ENCODE data around the gene NONO. TPM values are rescaled to one million over a fixed set of nuclear protein-coding genes. Genes with fewer than 3 reads are reported as not detected.
"Not testable (repeated sequence)": the region's sequence is repeated elsewhere in the genome, so short reads cannot be mapped to it uniquely, and the experiment has no call there.

Gene NONO
- total RNA-seq, 6 donors from 2014 or later: 210 to 294 (median 239) TPM

DNA sequence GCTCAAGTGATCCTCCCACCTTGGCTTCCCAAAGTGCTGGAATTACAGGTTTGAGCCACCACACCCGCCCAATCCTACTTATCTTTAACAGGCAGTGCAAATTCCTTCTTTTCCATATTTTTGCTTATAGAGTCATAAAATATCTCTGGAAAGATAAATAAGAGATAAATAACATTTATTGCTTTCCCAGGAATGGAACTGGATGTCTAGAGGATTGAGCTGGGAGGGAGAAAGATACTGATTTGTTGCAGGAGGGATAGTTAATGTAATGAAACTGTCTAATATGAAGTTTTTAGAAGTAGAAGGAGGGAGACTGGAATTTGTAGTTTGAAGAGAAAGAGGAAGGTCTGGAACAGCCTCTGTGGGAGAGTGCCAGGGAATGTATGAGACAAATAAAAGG lies 38.3 kb downstream of the NONO start:
- H3K4me1 ChIP-seq: no peaks in the 10 kb centered on the region
- H3K36me3 ChIP-seq: no peaks in the 10 kb centered on the region
- peaks cover 0 to 13% (median 4%) of the 10 kb centered on the region in 4 donors for H3K9me3 ChIP-seq
- H3K4me3 ChIP-seq: no peak overlapping the region
- ATAC-seq (ENCODE audit: low FRiP score in 2 of 2) (no peak), DNase-seq (no peak)
- WGBS, 2 donors: 71 to 92% methylated on average over 1 of the region's 1 CpG
- TF ChIP-seq EP300 (IDR thresholded peaks at IDR 0.05) (no peak), POLR2AphosphoS5 (IDR thresholded peaks at IDR 0.05) (no peak)
- H3K27me3 ChIP-seq: no peaks in the 10 kb centered on the region
- no peak overlapping the region for H3K27ac ChIP-seq

DNA sequence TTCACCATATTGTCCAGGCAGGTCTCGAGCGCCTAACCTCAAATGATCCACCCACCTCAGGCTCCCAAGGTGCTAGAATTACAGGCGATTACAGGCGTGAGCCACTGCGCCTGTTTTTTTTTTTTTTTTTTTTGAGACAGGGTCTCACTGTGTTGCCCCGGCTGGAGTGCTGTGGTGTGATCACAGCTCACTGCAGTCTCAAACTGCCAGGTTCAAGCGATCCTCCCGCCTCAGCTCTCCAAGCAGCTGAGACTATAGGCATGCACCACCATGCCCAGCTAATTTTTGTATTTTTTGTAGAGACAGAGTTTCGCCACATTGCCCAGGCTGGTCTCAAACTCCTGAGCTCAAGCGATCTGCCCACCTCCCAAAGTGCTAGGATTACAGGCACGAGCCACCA lies 41.0 kb downstream of the NONO start:
- H3K4me3 ChIP-seq; ATAC-seq (ENCODE audit: low FRiP score in 2 of 2); H3K27ac ChIP-seq; H3K27me3 ChIP-seq; DNase-seq; H3K36me3 ChIP-seq; H3K4me1 ChIP-seq: not testable (repeated sequence)
- peaks cover 0 to 19% (median 6%) of the 10 kb centered on the region in 4 donors for H3K9me3 ChIP-seq
- WGBS, 2 donors: 91 to 97% methylated on average over 10 to 11 of the region's 11 CpGs

DNA sequence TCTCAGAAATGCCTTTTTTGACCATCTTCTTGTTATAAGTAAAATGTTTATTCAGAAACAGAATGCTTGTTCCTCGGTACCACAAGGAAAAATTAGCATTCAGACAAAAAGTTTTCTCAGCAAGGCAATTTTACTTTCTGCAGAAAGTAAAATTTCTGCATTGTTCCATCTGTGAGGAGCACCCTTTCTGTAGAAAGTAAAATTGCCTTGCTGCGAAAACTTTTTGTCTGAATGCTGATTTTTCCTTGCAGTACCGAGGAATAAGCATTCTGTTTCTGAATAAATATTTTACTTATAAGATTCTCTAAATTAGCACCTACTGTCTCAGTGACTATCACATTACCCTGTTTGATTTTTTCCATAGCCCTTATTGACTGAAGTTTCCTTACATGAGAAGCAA lies 43.0 kb downstream of the NONO start:
- no peak overlapping the region for H3K4me3 ChIP-seq
- no peak for ATAC-seq (ENCODE audit: low FRiP score in 2 of 2)
- no peaks in the 10 kb centered on the region for H3K36me3 ChIP-seq
- H3K9me3 ChIP-seq: peaks cover 0 to 19% (median 6%) of the 10 kb centered on the region in 4 donors
- no peak for DNase-seq
- H3K27ac ChIP-seq: no peak overlapping the region
- H3K4me1 ChIP-seq: no peaks in the 10 kb centered on the region
- WGBS, 2 donors: 87 to 98% methylated on average over 3 of the region's 3 CpGs
- TF ChIP-seq, protein P1, sequence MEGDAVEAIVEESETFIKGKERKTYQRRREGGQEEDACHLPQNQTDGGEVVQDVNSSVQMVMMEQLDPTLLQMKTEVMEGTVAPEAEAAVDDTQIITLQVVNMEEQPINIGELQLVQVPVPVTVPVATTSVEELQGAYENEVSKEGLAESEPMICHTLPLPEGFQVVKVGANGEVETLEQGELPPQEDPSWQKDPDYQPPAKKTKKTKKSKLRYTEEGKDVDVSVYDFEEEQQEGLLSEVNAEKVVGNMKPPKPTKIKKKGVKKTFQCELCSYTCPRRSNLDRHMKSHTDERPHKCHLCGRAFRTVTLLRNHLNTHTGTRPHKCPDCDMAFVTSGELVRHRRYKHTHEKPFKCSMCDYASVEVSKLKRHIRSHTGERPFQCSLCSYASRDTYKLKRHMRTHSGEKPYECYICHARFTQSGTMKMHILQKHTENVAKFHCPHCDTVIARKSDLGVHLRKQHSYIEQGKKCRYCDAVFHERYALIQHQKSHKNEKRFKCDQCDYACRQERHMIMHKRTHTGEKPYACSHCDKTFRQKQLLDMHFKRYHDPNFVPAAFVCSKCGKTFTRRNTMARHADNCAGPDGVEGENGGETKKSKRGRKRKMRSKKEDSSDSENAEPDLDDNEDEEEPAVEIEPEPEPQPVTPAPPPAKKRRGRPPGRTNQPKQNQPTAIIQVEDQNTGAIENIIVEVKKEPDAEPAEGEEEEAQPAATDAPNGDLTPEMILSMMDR (IDR thresholded peaks at IDR 0.05): no peak
- no peak for TF ChIP-seq POLR2AphosphoS5 (IDR thresholded peaks at IDR 0.05)
- no peak for TF ChIP-seq POLR2A (IDR thresholded peaks at IDR 0.05)
- no peak for TF ChIP-seq EP300 (IDR thresholded peaks at IDR 0.05)
- H3K27me3 ChIP-seq: no peaks in the 10 kb centered on the region

DNA sequence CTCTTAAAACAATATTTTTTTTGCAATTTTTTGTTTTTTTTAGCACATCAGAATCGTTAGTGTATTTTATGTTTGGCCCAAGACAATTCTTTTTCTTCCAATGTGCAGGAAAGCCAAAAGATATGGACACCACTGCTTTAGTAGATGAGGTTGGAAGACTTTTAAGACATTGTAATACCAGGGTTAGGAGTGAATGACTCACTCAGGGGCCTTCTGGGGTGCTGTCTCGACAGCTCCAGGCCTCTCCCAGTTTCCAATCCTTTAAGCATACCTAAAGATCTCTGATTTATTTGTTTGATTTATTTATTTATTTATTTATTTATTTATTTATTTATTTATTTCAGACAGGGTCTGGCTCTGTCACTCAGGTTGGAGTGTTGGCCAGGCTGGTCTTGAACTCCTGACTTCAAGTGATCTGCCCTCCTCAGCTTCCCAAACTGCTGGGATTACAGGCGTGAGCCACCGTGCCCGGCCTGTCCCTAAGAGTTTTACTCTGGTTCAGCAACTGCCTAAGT lies 65.8 kb downstream of the NONO start:
- not testable (repeated sequence) for H3K27me3 ChIP-seq; H3K36me3 ChIP-seq; H3K4me1 ChIP-seq; ATAC-seq (ENCODE audit: low FRiP score in 2 of 2); H3K9me3 ChIP-seq; H3K4me3 ChIP-seq; DNase-seq; H3K27ac ChIP-seq
- 75 to 82% methylated on average over 2 to 3 of the region's 5 CpGs for WGBS, 2 donors

DNA sequence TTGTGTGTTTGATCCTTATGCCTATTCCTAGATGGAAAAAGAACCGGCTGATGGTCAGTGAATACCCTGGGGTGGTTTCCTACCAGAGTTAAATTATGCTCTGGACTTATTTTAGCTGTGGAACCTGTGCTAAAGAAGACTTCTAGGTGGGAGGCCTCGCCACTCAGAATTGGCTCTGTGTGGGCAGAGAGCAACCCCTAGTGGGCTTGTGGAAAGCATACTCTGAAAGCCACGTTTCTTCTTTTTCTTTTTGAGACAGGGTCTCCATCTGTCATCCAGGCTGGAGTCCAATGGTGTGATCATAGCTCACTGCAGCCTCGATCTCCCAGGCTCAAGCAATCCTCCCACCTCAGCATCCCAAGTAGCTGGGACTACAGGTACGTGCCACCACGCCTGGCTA lies 66.4 kb downstream of the NONO start:
- not testable (repeated sequence) for H3K27ac ChIP-seq; H3K4me3 ChIP-seq; H3K9me3 ChIP-seq; H3K4me1 ChIP-seq; H3K36me3 ChIP-seq; DNase-seq; H3K27me3 ChIP-seq; ATAC-seq (ENCODE audit: low FRiP score in 2 of 2)
- WGBS, 2 donors: 58% methylated on average over 2 of the region's 6 CpGs; no CpG with 5 or more reads in 1 of the 2 donors

Other genes starting within 250 kb of the NONO start
- 10 to 100 TPM; 26.2 to 67.4 (median 48.8) TPM for gene SNX12, start 215.3 kb upstream of the NONO start, total RNA-seq
- gene FOXO4, start 187.8 kb upstream of the NONO start, total RNA-seq: 10 to 100 TPM; 11.2 to 34.1 (median 24.0) TPM
- 1 to 10 TPM in 3 of 6 donors, not detected in 3; 1.0 to 3.6 (median 3.3) TPM for gene CXorf65, start 176.9 kb upstream of the NONO start, total RNA-seq
- 10 to 100 TPM; 20.7 to 43.8 (median 26.2) TPM for gene IL2RG, start 172.1 kb upstream of the NONO start, total RNA-seq
- gene MED12, start 165.0 kb upstream of the NONO start, total RNA-seq: 100 to 1,000 TPM in 1 of 6 donors, 10 to 100 TPM in 5; 21.7 to 188 (median 42.2) TPM
- 1 to 10 TPM in 1 of 6 donors, under 1 TPM in 4, not detected in 1; 0.20 to 1.0 (median 0.61) TPM for gene NLGN3, start 138.8 kb upstream of the NONO start, total RNA-seq
- gene GJB1, start 60.4 kb upstream of the NONO start, total RNA-seq: 1 to 10 TPM in 3 of 6 donors, not detected in 3; 1.4 to 4.0 (median 2.7) TPM
- gene ZMYM3, start 29.5 kb upstream of the NONO start, total RNA-seq: 10 to 100 TPM; 12.8 to 32.5 (median 21.6) TPM
- 1 to 10 TPM in 3 of 6 donors, under 1 TPM in 2, not detected in 1; 0.67 to 3.2 (median 1.6) TPM for gene ITGB1BP2, start 18.1 kb downstream of the NONO start, total RNA-seq
- 100 to 1,000 TPM in 1 of 6 donors, 10 to 100 TPM in 5; 29.3 to 307 (median 55.3) TPM for gene TAF1, start 82.7 kb downstream of the NONO start, total RNA-seq
- 100 to 1,000 TPM in 5 of 6 donors, 10 to 100 TPM in 1; 88.3 to 315 (median 159) TPM for gene OGT, start 249.5 kb downstream of the NONO start, total RNA-seq